NCI-H2029 (cell line): ENCODE measurements around the gene SPOCK1.
A peak's percentile ranks its signal among the peaks of the same experiment; 100 is the strongest.

Experiments used
- DNase-seq: peaks from one replicate; lab custom pipeline; 2025; lab: John Stamatoyannopoulos, UW

SPOCK1 gene

DNA sequence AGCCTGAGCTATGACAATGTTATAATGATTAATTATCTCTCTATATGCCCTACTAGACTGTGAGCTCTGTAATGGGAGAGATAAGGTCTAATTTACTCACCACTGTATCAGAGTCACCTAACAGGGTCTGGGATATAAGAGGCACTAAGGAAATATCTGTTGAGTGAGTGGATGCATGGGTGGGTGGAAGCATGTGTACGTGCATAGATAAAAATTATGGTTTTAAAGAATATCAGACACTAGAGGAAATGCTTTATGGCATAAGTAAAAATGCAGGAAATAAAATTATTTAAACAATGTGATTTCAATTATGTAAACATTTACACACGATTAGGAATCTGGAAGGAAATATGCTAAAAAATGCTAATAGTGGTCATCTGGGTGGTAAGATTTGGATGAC, 137.8 kb downstream of the SPOCK1 start:
- DNase-seq: no peak

DNA sequence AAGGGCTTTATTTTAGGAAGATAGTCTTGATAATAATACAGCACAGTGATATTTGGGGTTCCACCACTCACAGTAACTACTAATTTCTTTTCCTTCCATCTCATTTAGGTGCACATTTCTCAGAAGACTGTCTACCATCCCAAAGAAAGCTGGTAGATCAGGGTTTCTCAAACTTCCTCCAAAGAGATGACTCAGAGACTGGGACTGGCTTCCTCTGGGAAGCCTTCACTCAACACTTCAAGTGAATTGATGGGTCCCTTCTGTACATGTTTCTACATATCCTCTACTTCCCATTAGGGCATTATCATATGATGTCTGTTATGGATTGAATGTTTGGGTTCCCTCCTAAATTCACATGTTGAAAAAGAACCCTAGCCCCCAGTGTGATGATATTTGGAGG, 138.5 kb downstream of the SPOCK1 start:
- no peak for DNase-seq

DNA sequence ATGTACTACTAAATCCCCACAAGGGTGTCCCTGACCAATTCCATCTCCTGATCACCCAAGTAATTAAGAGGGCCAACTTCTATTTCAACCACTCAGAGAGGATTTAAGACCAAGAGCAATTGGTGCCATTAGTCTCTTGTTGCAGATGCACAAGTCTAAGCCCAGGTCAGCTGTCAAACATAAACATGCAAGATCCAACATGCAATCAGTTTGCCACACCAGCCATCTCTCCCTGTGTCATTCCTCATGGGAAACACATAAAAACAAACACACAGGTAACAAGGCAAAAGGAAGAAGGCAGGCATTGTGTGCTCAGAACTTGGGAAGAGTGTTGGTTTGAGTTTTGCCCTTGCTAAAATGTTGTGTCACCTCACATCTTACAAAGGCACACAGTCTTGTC, 139.2 kb downstream of the SPOCK1 start:
- no peak for DNase-seq

DNA sequence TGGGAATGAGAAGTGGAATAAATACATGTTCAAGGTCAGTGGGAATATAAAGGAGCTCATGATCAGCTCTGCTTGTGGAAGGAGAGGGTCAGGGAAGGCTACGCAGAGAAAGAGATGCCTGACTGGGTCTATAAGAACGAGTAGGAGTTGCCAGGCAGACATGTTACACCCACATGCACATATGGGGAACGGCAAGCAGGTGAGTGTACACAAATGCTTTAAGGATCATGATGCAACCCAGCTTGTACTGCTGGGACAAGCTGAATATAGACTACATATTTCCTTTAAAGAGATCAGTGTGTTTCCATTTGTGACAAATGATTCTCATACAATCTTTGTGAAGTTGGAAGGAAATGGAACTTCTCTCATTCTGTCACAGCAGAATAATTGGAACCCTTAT, 141.7 kb downstream of the SPOCK1 start:
- DNase-seq: no peak

GRCh38 chr5:137356127-137356526, 143.0 kb downstream of the SPOCK1 start:
- no peak for DNase-seq

DNA sequence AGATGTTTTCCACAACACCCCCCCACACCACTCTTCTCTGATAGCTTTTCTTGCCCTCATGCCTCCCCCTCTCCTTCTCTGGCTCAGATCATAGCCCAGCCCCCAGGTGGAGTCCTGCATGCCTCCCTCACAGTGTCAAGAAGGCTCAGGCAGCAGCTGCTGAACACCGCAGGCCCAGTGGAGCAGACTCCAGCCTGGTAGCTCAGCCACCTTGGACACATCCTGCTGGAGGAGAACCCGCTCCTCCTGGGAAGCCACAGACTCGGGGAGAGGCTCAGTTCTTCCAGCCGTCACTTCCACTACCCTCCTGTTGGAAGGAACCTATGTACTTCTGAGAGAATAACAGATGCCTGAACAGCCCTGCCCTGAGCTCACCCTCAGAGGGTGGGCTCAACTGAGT, 143.4 kb downstream of the SPOCK1 start:
- DNase-seq: no peak

DNA sequence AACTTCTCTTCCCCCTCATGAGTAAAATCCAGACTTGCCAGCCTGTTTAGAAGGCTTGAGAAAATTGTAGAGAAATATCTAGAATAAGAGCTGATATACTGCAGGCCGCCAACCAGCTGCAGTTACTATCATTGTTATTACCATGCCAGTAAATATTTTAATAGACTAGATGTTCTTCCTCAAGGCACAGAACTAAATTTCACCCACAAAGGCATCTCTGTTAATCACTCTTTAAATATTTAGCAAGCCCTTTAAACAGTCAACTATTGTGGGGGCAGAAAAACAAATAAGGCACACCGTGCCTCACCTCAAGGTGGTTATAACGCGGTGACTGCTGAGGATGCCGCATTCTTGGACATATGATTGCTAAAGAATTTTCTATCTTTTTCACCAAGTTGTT, 147.0 kb downstream of the SPOCK1 start:
- DNase-seq: no peak

- no peak for DNase-seq
Observed at GRCh38 chr5:137350791-137351190, 148.3 kb downstream of the SPOCK1 start.

GRCh38 chr5:137348759-137349158, 150.4 kb downstream of the SPOCK1 start:
- no peak for DNase-seq

DNA sequence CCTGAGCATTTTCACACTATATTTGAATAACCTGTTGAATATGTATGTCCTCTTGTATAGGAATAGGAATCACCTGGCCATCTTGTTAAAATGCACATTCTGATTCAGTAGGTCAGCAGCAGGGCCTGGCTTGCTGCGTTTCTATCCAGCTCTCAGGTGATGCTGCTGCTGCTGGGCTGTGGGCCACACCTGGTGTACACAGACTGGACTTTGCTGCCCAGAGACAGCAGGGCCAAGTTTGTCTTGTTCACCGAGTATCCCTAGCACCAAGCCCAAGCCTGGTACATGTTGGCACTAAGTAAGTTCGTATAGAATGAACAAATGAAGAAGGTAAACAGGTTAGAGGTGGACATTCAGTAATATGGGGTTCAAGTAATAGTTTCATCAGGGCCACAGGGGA, 151.3 kb downstream of the SPOCK1 start:
- DNase-seq: no peak

GRCh38 chr5:137346281-137346680, 152.8 kb downstream of the SPOCK1 start:
- no peak for DNase-seq

DNA sequence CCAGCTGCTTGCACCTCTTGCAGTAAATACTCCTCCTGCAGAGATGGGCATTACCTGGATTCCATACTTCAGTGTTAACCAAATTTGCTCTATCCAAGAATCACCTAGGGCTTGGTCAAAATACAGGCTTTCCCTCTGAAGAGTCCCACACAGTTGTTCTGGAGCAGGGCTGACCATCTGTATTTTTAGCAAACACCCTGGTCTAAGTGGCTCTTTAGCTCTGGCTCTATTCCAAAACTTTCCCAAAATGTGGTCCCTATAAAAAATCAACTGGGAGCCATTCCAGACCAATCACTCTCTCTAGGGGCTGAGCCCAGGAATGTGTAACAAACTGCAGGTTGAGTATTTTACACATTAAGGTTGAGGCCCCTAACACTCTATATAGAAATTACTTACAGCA, 153.7 kb downstream of the SPOCK1 start:
- DNase-seq: no peak

DNA sequence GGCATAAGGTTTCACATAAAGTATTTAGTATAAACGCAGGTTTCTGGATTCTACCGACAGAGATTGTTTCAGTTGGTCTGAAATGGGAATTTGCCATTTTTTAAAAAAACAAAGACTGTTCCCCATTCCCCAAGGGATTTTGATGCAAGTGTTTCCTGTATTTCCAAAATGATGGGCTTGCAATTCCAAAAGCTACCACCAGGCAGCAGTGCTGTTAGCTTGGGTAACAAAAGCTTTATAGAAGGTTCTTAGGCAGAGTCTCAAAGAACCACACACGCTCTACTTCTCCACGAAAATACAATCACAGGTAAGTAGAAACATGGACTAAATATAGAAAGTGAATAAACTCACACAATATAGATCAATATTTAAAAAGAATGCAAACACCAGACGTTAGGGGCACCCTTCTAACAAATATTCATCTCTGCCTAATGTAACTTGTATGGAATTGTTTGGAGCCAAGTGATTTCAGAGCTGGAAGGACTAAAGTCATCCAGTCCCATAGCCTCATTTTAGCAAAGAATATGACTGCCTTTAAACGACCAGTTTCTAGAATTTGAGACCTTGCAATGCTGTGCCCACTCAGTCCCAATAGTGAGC, 154.3 kb downstream of the SPOCK1 start:
- peak; percentile 32 for DNase-seq

DNA sequence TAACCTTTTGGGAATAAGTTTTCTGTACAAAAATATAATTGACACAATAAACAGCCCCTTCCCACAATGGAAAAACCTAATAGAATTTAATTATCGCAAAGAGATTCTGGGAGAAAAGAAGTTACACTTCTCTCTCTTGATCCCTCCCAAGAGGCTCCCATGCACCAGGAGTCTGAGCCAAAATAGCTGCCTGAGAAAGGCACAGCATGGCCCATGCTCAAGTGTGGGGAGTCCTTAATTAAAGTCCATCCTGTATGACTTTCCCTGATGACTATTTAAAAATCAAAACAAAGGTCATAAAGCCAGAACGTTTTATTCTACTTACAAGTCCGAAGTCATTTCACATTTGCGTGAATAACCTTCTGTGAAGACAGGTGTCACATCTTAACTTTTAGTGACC, 155.1 kb downstream of the SPOCK1 start:
- no peak for DNase-seq

DNA sequence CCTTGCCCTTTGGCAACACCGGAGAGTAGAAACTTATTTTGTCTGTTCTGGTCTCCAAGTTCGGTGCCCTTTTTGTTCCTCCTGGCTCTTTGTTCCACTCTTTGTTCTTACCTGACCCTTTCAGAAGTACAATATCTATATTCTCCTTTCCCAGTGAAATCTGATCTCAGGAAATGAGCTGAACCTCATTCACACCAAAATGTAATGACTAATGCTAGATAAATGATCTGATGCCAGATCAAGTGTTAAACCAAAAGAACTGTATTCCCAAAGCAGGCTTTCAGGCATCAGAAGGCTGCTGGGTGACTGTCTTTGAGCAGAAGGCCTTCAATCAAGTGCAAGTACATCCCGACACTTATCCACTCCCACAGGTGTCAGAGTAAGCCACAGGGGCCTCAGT, 156.4 kb downstream of the SPOCK1 start:
- no peak for DNase-seq

DNA sequence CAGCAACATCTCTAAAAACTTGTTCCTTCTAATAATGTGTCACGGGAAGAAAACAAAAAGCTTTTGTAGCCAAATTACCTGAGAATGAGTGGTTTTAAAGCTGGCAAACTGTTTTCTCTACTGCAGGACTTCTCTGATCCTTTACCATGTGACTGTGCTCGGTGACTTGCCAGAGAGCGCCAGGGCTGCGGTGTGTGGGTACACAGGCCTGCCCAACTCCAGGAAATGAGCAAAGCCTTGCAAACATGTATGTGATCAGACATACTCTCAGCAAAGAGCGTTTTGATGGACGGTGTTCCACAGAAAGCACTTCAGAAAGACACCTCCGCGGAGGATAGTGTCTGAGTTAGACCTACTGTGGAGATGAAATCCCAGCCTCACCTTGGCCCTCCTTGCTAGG, 157.3 kb downstream of the SPOCK1 start:
- DNase-seq: no peak

- DNase-seq: no peak
Observed at GRCh38 chr5:137340881-137341280, 158.2 kb downstream of the SPOCK1 start.

DNA sequence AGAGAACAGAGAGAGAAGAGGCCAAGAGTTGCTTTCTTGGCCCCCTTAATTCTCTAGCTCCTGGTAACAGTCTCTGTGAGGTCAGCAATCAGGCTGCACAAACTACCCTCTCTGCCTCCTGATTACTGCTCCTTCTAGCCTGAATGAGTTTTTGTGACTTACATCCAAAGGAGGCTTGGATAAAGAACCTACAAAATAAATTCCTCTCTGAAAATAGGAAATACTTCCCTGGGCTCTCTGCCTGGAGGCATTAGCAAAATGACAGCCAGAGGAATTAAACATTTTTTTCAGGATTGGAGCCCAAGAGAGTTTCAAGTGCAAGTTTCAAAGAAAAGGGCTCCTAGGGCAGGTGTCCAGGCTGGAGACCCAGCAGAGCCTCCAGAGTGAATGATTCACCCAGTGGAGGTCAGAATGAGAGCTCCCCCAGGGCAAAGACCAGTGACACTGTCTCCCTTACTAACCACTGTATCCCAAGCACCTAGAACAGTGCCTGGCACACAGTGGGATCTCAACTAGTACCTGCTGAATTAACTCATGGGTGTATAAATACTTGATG, 162.5 kb downstream of the SPOCK1 start:
- no peak for DNase-seq

GRCh38 chr5:137336161-137336560, 163.0 kb downstream of the SPOCK1 start:
- no peak for DNase-seq

GRCh38 chr5:137335493-137335892, 163.6 kb downstream of the SPOCK1 start:
- no peak for DNase-seq

- no peak for DNase-seq
Observed at GRCh38 chr5:137333928-137334327, 165.2 kb downstream of the SPOCK1 start.

DNA sequence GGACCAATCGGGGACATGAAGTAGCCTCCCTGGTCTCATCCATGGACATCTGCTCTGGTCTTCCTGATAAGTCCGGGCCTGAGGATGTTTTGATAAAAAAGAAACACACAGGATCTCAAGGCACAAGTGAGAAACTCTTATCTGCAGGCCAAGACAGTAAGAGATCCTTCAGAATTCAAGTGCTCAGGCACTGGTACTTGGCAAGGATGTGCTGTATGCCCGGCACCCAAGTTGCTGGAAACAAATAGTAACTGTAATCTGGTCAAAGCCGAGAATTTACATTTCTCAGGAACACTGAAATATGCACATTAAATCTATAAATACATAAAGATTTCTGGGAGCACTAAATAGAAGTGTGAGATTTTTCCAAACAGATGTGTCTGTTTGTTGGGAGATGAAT, 165.7 kb downstream of the SPOCK1 start:
- no peak for DNase-seq

GRCh38 chr5:137332296-137332695, 166.8 kb downstream of the SPOCK1 start:
- no peak for DNase-seq

DNA sequence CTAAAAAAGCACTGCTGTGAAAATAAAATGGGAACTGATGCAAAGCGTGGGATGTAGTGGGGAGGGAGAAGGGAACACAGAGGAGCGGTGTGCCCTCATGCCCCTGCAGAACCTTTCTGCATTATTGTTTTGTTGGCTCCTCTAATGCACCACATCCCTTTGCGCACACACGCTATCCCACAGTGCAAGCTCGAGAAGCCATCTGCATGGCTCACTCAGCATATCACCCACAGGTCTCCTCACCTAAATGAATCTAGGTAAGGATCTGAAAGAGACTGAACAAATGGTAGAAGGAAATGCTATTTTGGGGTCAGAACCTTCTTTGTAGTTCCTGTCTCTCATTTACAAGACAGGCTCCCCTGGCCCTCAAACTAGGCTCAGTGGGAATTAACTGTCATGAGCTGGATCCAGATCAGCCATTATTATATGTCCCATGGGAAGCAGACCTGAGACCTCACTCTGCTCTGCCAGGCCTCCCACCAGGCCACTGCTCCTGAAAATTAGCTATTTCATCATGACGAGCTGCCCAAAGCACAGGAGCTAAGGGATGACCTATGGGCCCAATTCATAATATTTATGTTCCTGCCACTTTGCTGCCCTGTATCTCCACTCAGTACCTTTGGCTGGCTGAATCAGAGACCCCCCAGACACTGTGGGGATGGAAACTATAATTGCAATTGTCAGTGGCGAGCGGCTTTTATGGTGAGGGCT, 169.4 kb downstream of the SPOCK1 start:
- no peak for DNase-seq
